ENCODE results near the gene MIPOL1.

DNA sequence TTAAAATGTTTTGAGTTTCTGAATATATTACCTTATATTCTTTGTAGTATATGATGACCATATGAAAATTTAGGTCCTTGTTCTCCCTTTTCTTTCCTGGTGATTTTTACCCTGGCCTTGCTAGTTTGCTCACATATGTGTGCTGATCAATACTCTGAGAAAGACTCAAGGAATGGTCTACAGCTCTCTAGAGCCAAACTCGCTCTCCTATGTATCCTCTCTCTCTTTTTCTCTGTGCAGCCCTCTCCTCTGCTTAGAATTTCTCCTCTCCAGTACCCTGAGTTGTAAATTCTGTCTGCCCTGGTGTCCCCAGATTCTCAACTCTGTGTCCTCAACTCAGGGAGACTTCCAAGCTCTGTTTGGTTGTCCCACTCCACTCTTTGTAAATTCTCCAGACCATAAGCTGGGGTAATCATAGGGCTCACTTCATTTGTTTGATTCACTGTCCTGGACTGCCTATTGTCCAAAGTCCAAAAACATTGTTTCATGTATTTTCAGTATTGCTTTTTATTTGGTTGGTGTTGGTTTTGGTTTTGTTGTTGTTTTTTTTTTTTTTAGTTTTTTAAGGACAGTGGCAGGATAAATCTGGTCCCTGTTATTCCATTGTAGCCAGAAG, 356.3 kb downstream of the MIPOL1 start:
- TF ChIP-seq, protein P1, sequence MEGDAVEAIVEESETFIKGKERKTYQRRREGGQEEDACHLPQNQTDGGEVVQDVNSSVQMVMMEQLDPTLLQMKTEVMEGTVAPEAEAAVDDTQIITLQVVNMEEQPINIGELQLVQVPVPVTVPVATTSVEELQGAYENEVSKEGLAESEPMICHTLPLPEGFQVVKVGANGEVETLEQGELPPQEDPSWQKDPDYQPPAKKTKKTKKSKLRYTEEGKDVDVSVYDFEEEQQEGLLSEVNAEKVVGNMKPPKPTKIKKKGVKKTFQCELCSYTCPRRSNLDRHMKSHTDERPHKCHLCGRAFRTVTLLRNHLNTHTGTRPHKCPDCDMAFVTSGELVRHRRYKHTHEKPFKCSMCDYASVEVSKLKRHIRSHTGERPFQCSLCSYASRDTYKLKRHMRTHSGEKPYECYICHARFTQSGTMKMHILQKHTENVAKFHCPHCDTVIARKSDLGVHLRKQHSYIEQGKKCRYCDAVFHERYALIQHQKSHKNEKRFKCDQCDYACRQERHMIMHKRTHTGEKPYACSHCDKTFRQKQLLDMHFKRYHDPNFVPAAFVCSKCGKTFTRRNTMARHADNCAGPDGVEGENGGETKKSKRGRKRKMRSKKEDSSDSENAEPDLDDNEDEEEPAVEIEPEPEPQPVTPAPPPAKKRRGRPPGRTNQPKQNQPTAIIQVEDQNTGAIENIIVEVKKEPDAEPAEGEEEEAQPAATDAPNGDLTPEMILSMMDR (IDR thresholded peaks at IDR 0.05) = no peak
- no peak for TF ChIP-seq POLR2A (IDR thresholded peaks at IDR 0.05)
